Spleen (tissue), 7 donors: ENCODE results near the gene PSMA7.

ENCODE experiments used
- POLR2A ChIP-seq, 3 donors: fragments of 450-650 bp; IDR thresholded peaks; one replicate each; pipeline ENCODE4 v1.5.1; 2017; ENCODE audit warnings: antibody characterized with exemption in 3 of 3, mild to moderate bottlenecking in 1 of 3
- POLR2AphosphoS5 ChIP-seq, 3 donors: sonication (generic); formaldehyde crosslinking; IDR thresholded peaks; one replicate each; pipeline ENCODE4 v1.5.1; 2017; ENCODE audit warnings: antibody characterized with exemption in 3 of 3
- TF ChIP-seq, protein P1 (sequence below), 11 experiments: fragments of 200-600 bp in 7 of 11; fragments of 450-650 bp in 4 of 11; sonication (generic) in 4 of 11; IDR thresholded peaks in 8 of 11; conservative IDR thresholded peaks in 3 of 11; 1 replicate in 7 of 11; 2 replicates in 4 of 11; pipeline versions ENCODE4 v1.4.0 to v1.8.0; 2016 to 2021; ENCODE audit warnings: antibody characterized with exemption in 11 of 11, inconsistent platforms in 4 of 11, mild to moderate bottlenecking in 1 of 11
- donor health status: DM: no; HTN: no; CAD: no; lungs with moderate emphysema.
- donor health status: DM: no; HTN: no; CAD: no.
- donor health status: DM: no; HTN: no; CAD: no.

DNA sequence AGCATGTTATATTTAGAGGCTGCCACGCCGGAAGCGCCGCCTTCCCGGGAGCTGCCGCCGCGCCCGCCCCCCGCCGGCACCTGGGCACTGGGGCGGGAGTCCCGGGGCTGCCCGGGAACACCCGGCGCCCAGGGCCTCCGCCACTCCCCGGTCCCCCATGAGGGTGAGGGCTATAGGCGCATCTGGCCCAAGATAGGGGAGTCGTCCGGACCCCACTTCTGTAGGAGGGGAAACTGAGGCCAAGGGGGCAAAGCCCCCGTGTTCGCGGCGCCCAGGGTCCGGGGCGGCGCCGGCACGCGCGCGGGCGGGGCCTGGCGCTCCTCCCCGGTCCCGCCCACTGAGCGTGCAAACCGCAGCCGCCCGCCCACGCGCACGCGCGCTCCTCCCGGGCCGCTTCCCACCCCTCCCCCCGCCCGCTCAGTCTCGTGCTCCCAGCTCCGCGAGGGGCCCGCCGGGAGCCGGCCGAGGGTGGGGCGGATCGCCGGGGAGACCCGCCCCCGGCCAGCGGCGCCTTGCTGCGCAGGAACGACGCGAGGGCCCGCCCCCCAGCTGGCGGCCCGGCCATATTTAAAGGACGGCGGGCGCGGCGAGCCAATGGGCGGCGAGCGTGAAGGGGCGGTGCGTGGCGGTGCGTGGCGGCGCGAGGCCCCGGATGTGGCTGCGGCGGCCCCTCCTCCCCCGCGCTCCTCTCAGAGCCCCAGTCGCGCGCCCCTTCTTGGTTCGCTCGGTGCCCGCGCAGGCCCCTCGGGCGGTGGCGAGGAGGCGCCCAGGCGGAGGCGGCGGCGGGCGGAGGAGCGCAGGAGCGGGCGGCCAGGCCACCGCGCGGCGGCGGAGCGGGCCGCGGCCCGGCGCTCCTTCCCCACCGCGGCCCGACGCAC is 21.2 kb downstream of the PSMA7 start, which contains the start of gene LSM14B:
- TF ChIP-seq, protein P1, sequence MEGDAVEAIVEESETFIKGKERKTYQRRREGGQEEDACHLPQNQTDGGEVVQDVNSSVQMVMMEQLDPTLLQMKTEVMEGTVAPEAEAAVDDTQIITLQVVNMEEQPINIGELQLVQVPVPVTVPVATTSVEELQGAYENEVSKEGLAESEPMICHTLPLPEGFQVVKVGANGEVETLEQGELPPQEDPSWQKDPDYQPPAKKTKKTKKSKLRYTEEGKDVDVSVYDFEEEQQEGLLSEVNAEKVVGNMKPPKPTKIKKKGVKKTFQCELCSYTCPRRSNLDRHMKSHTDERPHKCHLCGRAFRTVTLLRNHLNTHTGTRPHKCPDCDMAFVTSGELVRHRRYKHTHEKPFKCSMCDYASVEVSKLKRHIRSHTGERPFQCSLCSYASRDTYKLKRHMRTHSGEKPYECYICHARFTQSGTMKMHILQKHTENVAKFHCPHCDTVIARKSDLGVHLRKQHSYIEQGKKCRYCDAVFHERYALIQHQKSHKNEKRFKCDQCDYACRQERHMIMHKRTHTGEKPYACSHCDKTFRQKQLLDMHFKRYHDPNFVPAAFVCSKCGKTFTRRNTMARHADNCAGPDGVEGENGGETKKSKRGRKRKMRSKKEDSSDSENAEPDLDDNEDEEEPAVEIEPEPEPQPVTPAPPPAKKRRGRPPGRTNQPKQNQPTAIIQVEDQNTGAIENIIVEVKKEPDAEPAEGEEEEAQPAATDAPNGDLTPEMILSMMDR (IDR thresholded peaks at IDR 0.05 in 8 of 11, conservative IDR thresholded peaks at IDR 0.05 in 3 of 11): no peak
- peak in 2 of 3 donors; percentile 12 to 50 for TF ChIP-seq POLR2A (IDR thresholded peaks at IDR 0.05)
- peak; percentile 76 to 85 (median 83) for TF ChIP-seq POLR2AphosphoS5 (IDR thresholded peaks at IDR 0.05)
